Measurements from ENCODE around the gene SLC25A38.

- TF ChIP-seq POLR2AphosphoS5 (IDR thresholded peaks at IDR 0.05; ENCODE audit: low read depth, low read length) (no peak), TAF1 (IDR thresholded peaks at IDR 0.05; ENCODE audit: borderline replicate concordance, low read depth, low read length) (no peak), POLR2A (IDR thresholded peaks at IDR 0.05; ENCODE audit: low read depth, low read length) (no peak)
Observed at GRCh38 chr3:39350714-39351113, 32.5 kb upstream of the SLC25A38 start.
